Measurements from ENCODE around the gene KCNJ6.
"Not testable (repeated sequence)": the region's sequence is repeated elsewhere in the genome, so short reads cannot be mapped to it uniquely, and the experiment has no call there.

Gene KCNJ6

DNA sequence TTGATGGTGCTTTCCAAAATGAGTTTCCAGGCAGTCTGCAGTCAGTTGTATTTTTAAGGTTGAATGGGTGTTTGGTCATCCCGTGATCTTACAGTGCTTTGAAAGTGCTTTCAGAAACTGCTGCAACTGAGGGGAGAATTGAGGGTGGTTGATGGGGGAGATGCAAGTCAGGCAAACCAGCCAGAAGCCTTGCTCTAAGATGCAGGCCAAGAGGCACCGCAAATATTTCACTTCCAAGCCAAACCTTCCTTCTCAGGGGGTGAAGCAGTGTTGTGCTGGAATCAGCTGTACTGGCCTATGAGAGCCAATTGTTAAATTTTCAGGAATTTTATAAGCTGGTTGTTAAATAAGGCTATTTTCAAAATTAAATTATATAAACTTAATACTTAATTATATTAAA is 151.6 kb downstream of the KCNJ6 start:
- no peak overlapping the region for H3K4me3 ChIP-seq (ENCODE audit: insufficient read depth, low read depth, low read length)
- no peaks in the 10 kb centered on the region for H3K9me3 ChIP-seq (ENCODE audit: control insufficient read depth, low read length)
- H3K27ac ChIP-seq (ENCODE audit: insufficient read depth, low read depth, low read length, poor library complexity, severe bottlenecking), result no peak overlapping the region
- WGBS, 2 experiments, result 79 to 83% methylated on average over 2 of the region's 2 CpGs
- peaks cover under 1% of the 10 kb centered on the region for H3K4me1 ChIP-seq (ENCODE audit: control insufficient read depth, insufficient read depth, low read length)
- H3K27me3 ChIP-seq (ENCODE audit: control insufficient read depth, insufficient read depth, low read length, poor library complexity, severe bottlenecking), result no peaks in the 10 kb centered on the region
- H3K36me3 ChIP-seq (ENCODE audit: control insufficient read depth, insufficient read depth, low read length), result no peaks in the 10 kb centered on the region

DNA sequence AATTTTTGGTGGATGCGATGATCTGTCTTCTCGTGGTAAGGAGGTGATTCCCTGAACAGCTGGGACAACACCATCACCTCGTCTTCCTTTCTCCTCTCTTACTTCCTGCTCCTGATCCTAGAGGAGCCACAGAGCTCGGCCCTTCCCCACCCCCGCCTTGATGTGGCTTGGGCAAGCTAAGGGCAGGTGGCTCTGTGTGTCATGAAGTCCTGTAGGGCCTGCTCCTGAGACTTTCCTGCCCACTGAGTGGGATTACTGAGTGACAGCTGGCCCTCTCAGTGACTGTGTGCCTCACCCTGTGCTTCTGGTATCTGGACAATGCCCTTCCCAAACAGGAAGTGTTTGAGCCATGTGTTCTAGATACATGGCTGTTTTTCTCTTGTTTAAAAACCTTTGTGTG is 153.0 kb downstream of the KCNJ6 start:
- no peak overlapping the region for H3K27ac ChIP-seq (ENCODE audit: insufficient read depth, low read depth, low read length, poor library complexity, severe bottlenecking)
- no peaks in the 10 kb centered on the region for H3K4me1 ChIP-seq (ENCODE audit: control insufficient read depth, insufficient read depth, low read length)
- H3K36me3 ChIP-seq (ENCODE audit: control insufficient read depth, insufficient read depth, low read length), result no peaks in the 10 kb centered on the region
- no peaks in the 10 kb centered on the region for H3K27me3 ChIP-seq (ENCODE audit: control insufficient read depth, insufficient read depth, low read length, poor library complexity, severe bottlenecking)
- 80 to 89% methylated on average over 5 of the region's 5 CpGs for WGBS, 2 experiments
- H3K4me3 ChIP-seq (ENCODE audit: insufficient read depth, low read depth, low read length), result no peak overlapping the region
- no peaks in the 10 kb centered on the region for H3K9me3 ChIP-seq (ENCODE audit: control insufficient read depth, low read length)

DNA sequence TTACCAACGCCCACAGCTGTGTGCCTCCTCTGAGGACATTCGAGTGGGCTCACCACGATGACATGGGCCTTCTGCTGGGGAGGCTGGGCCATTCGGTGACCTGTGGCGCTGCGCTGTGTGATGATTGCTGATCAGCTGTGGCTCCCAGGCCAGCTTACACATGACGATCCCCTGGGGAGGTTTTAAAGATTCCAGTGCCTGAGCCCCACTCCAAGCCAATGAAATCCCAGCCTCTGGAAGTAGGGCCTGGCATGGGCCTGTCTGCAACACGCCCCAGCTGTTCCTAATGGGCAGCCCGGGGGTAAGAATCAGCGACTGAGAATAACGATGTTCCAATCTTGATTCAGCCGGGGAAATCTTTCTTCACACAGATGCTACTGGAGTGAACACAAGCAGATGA is 153.7 kb downstream of the KCNJ6 start:
- H3K9me3 ChIP-seq (ENCODE audit: control insufficient read depth, low read length), result no peaks in the 10 kb centered on the region
- no peak overlapping the region for H3K27ac ChIP-seq (ENCODE audit: insufficient read depth, low read depth, low read length, poor library complexity, severe bottlenecking)
- 91 to 93% methylated on average over 12 of the region's 12 CpGs for WGBS, 2 experiments
- no peaks in the 10 kb centered on the region for H3K4me1 ChIP-seq (ENCODE audit: control insufficient read depth, insufficient read depth, low read length)
- H3K36me3 ChIP-seq (ENCODE audit: control insufficient read depth, insufficient read depth, low read length), result no peaks in the 10 kb centered on the region
- no peak overlapping the region for H3K4me3 ChIP-seq (ENCODE audit: insufficient read depth, low read depth, low read length)
- no peaks in the 10 kb centered on the region for H3K27me3 ChIP-seq (ENCODE audit: control insufficient read depth, insufficient read depth, low read length, poor library complexity, severe bottlenecking)

DNA sequence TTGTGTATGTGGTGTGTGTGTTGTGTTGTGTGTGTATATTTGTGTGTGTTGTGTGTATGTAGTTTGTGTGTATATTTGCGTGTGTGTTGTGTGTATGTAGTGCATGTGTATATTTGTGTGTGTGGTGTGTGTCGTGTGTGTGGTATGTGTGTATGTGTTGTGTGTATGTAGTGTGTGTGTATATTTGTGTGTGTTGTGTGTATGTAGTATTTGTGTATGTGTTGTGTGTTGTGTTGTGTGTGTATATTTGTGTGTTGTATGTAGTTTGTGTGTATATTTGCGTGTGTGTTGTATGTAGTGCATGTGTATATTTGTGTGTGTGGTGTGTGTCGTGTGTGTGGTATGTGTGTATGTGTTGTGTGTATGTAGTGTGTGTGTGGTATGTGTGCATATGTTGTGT is 154.9 kb downstream of the KCNJ6 start:
- H3K36me3 ChIP-seq (ENCODE audit: control insufficient read depth, insufficient read depth, low read length); H3K27ac ChIP-seq (ENCODE audit: insufficient read depth, low read depth, low read length, poor library complexity, severe bottlenecking); H3K27me3 ChIP-seq (ENCODE audit: control insufficient read depth, insufficient read depth, low read length, poor library complexity, severe bottlenecking); H3K9me3 ChIP-seq (ENCODE audit: control insufficient read depth, low read length); H3K4me3 ChIP-seq (ENCODE audit: insufficient read depth, low read depth, low read length); H3K4me1 ChIP-seq (ENCODE audit: control insufficient read depth, insufficient read depth, low read length): not testable (repeated sequence)
- 86 to 93% methylated on average over 4 of the region's 4 CpGs for WGBS, 2 experiments

DNA sequence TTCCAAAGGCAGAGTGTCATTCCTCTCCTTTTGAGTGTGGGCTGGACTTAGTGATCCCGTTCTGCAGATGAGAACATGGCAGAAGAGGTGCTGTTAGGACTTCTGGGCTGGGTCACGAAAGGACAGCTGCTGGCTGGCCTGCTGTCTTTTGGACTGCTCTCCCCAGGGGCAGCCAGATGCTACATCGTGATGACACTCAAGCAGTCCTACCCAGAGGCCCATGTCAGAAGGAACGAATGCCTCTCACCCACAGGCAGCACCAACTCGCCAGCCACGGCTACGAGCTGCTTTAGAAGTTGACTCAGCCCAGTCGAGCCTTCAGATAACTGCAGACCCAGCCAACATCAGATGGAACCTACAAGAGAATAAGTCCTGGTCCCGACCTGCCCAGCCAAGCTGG is 156.5 kb downstream of the KCNJ6 start:
- H3K27me3 ChIP-seq (ENCODE audit: control insufficient read depth, insufficient read depth, low read length, poor library complexity, severe bottlenecking), result no peaks in the 10 kb centered on the region
- H3K36me3 ChIP-seq (ENCODE audit: control insufficient read depth, insufficient read depth, low read length), result no peaks in the 10 kb centered on the region
- H3K4me3 ChIP-seq (ENCODE audit: insufficient read depth, low read depth, low read length), result no peak overlapping the region
- no peaks in the 10 kb centered on the region for H3K4me1 ChIP-seq (ENCODE audit: control insufficient read depth, insufficient read depth, low read length)
- no peak overlapping the region for H3K27ac ChIP-seq (ENCODE audit: insufficient read depth, low read depth, low read length, poor library complexity, severe bottlenecking)
- no peaks in the 10 kb centered on the region for H3K9me3 ChIP-seq (ENCODE audit: control insufficient read depth, low read length)
- 91 to 92% methylated on average over 9 of the region's 9 CpGs for WGBS, 2 experiments

DNA sequence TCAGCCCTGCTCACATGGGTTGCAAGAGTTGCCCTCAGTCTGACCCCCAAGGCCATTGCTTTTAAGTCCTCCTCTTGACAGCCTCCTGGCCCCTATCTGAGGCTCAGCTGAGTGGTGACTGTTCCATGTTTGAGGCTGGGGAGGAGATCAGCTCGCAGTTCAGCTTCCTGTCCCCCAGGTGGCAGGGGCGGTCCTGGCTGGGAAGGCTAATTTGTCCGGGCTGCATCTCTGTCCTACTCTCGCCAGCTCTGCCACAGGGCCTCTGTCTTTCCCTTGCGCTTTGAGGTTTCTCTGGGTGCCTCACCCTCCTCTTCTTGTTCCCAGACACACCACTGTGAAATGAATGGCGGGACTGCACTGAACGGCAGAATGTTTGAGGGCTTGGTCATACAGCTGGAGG is 157.3 kb downstream of the KCNJ6 start:
- H3K27me3 ChIP-seq (ENCODE audit: control insufficient read depth, insufficient read depth, low read length, poor library complexity, severe bottlenecking), result no peaks in the 10 kb centered on the region
- no peak overlapping the region for H3K27ac ChIP-seq (ENCODE audit: insufficient read depth, low read depth, low read length, poor library complexity, severe bottlenecking)
- no peaks in the 10 kb centered on the region for H3K9me3 ChIP-seq (ENCODE audit: control insufficient read depth, low read length)
- no peaks in the 10 kb centered on the region for H3K36me3 ChIP-seq (ENCODE audit: control insufficient read depth, insufficient read depth, low read length)
- WGBS, 2 experiments, result 43 to 48% methylated on average over 7 of the region's 7 CpGs
- no peaks in the 10 kb centered on the region for H3K4me1 ChIP-seq (ENCODE audit: control insufficient read depth, insufficient read depth, low read length)
- no peak overlapping the region for H3K4me3 ChIP-seq (ENCODE audit: insufficient read depth, low read depth, low read length)

DNA sequence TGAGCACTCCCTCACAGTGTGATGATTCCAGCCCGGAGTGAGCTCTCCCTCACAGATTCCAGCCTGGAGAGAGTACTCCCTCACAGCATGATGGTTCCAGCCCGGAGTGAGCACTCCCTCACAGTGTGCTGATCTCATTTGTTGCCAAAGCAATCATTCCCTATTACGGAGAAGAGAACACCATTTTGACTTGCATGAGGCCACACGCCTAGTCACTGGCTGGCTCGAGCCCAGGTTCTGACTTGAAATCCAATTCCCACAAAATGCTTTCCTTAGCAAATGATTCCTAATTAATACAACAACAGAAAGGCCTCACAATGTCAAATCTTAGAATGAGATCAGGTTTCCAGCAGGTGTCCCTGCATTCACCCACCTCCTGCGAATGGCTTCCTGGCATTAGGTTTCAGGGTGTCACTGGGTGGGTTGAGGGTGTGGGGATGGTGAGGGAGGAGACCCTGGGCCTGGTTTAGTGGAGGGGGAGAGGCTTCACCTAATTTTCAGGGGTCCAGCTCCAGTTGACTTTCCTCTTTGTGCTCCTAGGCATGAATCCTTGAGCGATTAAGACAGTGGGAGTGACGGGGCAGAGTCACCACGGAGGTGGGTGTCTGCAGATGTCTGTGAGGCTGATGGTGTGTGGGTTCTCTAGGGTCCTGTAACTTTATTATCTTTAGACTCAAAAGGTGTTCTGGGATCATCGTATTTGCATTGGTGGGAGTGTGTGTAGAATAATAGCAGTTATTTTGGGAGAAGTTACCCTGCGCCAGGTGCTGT is 158.5 kb downstream of the KCNJ6 start:
- Histone ChIP-seq H3K9me3 (ENCODE audit: control insufficient read depth, low read length) (no peaks in the 10 kb centered on the region), H3K27me3 (ENCODE audit: control insufficient read depth, insufficient read depth, low read length, poor library complexity, severe bottlenecking) (no peaks in the 10 kb centered on the region), H3K4me3 (ENCODE audit: insufficient read depth, low read depth, low read length) (no peak overlapping the region), H3K27ac (ENCODE audit: insufficient read depth, low read depth, low read length, poor library complexity, severe bottlenecking) (no peak overlapping the region), H3K36me3 (ENCODE audit: control insufficient read depth, insufficient read depth, low read length) (no peaks in the 10 kb centered on the region), H3K4me1 (ENCODE audit: control insufficient read depth, insufficient read depth, low read length) (no peaks in the 10 kb centered on the region)
- 80 to 86% methylated on average over 9 to 11 of the region's 11 CpGs for WGBS, 2 experiments

DNA sequence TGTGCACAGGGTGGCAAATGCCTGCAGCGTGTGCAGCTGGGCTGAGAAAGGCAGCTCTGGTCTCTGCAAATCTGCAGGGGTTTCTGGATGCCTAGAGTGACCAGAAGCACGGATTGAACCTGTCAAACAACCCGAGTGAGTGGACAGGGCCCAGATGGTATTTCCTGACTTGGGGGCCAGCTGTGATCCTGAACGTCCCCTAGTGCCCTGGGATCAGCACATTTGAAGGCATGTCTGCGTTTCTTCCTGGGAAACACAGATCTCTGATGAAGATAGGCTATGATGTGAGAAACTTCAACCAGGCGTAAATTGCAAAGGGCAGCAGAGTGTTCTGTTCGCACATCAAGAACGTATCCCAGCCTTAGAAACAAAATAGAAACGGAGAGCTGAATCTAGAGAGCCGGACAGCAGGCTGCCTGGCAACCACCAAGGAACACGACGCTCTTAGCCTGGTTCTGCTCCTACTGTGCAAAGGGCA is 163.1 kb downstream of the KCNJ6 start:
- 91% methylated on average over 12 of the region's 12 CpGs for WGBS, 2 experiments
- Histone ChIP-seq H3K27ac (ENCODE audit: insufficient read depth, low read depth, low read length, poor library complexity, severe bottlenecking) (no peak overlapping the region), H3K4me3 (ENCODE audit: insufficient read depth, low read depth, low read length) (no peak overlapping the region), H3K27me3 (ENCODE audit: control insufficient read depth, insufficient read depth, low read length, poor library complexity, severe bottlenecking) (no peaks in the 10 kb centered on the region), H3K9me3 (ENCODE audit: control insufficient read depth, low read length) (no peaks in the 10 kb centered on the region), H3K36me3 (ENCODE audit: control insufficient read depth, insufficient read depth, low read length) (no peaks in the 10 kb centered on the region), H3K4me1 (ENCODE audit: control insufficient read depth, insufficient read depth, low read length) (no peaks in the 10 kb centered on the region)

DNA sequence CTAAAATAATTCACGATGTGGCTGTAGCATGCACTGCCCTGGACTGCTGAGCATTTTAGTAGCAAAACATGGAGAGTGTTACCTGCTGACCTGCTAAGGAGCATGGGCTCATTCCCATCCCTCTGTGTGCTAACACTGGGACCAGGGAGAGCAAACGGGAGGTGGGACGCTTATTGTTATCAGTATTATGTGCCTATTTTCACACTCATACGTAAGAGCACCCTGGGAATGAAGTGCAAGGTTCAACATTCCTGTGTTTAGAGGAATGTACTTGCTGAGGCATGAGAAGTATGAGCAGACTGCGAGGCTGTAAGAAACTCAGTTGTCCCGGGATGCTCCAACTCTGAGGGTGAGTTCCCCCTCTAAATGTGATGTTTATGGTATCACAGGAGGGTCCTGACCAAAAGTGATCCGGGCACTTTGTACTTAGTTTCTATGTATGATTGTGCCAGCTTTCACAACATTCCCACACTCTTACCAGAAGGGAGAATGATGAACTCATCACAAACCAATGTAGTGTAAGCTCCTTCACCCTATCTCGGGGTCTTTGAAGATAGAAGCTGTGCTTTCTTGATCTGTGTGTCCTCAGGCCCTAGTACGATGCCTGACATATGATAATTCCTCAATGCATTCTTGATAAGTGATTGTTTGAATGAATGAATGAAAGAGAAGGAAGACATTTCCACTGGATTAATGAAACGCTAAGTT is 164.8 kb downstream of the KCNJ6 start:
- WGBS, 2 experiments, result 94 to 96% methylated on average over 10 of the region's 10 CpGs
- Histone ChIP-seq H3K27ac (ENCODE audit: insufficient read depth, low read depth, low read length, poor library complexity, severe bottlenecking) (no peak overlapping the region), H3K4me1 (ENCODE audit: control insufficient read depth, insufficient read depth, low read length) (no peaks in the 10 kb centered on the region), H3K27me3 (ENCODE audit: control insufficient read depth, insufficient read depth, low read length, poor library complexity, severe bottlenecking) (no peaks in the 10 kb centered on the region), H3K4me3 (ENCODE audit: insufficient read depth, low read depth, low read length) (no peak overlapping the region), H3K9me3 (ENCODE audit: control insufficient read depth, low read length) (no peaks in the 10 kb centered on the region), H3K36me3 (ENCODE audit: control insufficient read depth, insufficient read depth, low read length) (no peaks in the 10 kb centered on the region)

DNA sequence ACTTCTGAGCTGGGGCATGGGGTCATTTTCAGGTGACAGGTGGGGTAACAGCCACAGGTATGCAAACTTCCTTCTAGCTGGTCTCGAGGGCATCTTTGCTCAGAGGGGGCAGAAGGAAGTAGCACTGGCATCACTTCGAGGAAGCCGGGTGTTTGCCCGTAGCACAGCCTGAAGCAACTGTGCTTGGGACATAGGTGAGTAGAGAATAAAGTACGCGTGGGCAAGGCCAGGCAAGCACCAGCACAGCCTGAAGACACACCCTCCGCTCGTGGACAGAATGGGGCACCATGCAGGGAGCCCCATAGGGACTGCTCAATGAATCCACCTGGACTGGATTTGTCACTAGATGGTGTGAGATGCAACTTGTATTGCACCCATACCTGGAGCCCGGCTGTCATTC is 167.1 kb downstream of the KCNJ6 start:
- WGBS, 2 experiments, result 86 to 90% methylated on average over 9 of the region's 9 CpGs
- Histone ChIP-seq H3K27me3 (ENCODE audit: control insufficient read depth, insufficient read depth, low read length, poor library complexity, severe bottlenecking) (no peaks in the 10 kb centered on the region), H3K4me1 (ENCODE audit: control insufficient read depth, insufficient read depth, low read length) (no peaks in the 10 kb centered on the region), H3K4me3 (ENCODE audit: insufficient read depth, low read depth, low read length) (no peak overlapping the region), H3K36me3 (ENCODE audit: control insufficient read depth, insufficient read depth, low read length) (no peaks in the 10 kb centered on the region), H3K9me3 (ENCODE audit: control insufficient read depth, low read length) (no peaks in the 10 kb centered on the region), H3K27ac (ENCODE audit: insufficient read depth, low read depth, low read length, poor library complexity, severe bottlenecking) (no peak overlapping the region)

Data from ectodermal cell (in vitro differentiated cells).